NT2/D1 (cell line): Measurements from ENCODE around the gene CNTFR.

Source experiments
- YY1 ChIP-seq: IDR thresholded peaks from 2 replicates; pipeline ENCODE4 v1.6.1; 2011; ENCODE audit not compliant: insufficient read length, insufficient read depth
- ZNF274 ChIP-seq: IDR thresholded peaks from 2 replicates; pipeline ENCODE4 v1.6.1; 2011; ENCODE audit warnings: mild to moderate bottlenecking, low read depth, low read length

- TF ChIP-seq ZNF274 (no peak), YY1 (no peak)
Observed at GRCh38 chr9:34581318-34581717, 8.2 kb downstream of the CNTFR start.
